D721Med (cell line): ENCODE measurements around the gene EIF1B.

Experiments used
- DNase-seq: peaks from one replicate; pipeline ENCODE4 v3.0.0; 2011; ENCODE audit warnings: low spot score; ENCODE audit not compliant: insufficient read length
- FAIRE-seq: peaks from 2 replicates; lab custom pipeline; 2011; peaks lifted over from hg19 to GRCh38; lab: Jason Lieb, UNC
- TF ChIP-seq, protein P1 (sequence below): IDR thresholded peaks from 2 replicates; pipeline ENCODE4 v1.5.1; 2012; ENCODE audit warnings: mild to moderate bottlenecking, control low read depth; ENCODE audit not compliant: insufficient read depth; ENCODE audit errors: missing control alignments

Gene EIF1B

DNA sequence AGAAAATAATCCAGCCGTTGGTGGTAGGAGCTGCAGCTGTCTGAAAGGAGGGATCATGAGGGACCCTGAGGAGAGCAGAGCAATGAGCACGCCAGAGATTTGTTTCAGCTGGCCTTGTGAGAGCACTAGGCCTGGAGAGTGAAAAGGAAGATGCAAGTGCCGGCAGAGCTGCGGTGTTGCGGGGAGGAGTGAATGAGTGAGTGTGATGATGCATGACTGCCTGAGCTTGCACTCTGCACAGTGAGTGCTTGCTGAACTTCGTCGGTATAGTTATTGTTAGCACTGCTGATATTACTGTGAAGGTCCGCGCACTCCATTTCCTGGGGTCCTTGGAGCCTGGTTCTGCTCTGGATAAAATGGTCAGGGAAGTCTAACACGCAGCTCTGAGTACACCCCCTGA, 23.2 kb downstream of the EIF1B start:
- no peak for FAIRE-seq
- no peak for DNase-seq
- TF ChIP-seq, protein P1, sequence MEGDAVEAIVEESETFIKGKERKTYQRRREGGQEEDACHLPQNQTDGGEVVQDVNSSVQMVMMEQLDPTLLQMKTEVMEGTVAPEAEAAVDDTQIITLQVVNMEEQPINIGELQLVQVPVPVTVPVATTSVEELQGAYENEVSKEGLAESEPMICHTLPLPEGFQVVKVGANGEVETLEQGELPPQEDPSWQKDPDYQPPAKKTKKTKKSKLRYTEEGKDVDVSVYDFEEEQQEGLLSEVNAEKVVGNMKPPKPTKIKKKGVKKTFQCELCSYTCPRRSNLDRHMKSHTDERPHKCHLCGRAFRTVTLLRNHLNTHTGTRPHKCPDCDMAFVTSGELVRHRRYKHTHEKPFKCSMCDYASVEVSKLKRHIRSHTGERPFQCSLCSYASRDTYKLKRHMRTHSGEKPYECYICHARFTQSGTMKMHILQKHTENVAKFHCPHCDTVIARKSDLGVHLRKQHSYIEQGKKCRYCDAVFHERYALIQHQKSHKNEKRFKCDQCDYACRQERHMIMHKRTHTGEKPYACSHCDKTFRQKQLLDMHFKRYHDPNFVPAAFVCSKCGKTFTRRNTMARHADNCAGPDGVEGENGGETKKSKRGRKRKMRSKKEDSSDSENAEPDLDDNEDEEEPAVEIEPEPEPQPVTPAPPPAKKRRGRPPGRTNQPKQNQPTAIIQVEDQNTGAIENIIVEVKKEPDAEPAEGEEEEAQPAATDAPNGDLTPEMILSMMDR = no peak

DNA sequence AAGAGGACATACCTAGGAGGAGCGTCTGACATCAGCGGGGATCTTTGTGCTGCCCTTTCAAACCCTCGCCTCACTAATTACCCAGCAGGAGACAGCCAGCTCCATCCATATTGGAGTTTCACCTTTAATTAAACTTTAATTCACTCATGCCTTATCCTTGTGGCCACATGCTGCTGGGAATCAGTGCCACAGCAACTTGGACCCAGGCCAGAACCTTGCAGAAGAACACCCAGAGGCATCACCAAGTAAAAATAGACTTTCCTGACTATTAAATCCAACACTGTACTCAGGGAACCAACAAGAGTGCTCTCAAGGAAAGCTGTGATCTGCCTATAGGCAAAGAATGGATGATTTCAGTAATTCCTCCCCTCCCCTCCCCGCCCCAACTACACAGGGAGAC, 23.9 kb downstream of the EIF1B start:
- DNase-seq (no peak), FAIRE-seq (no peak)
- TF ChIP-seq, protein P1 = no peak

DNA sequence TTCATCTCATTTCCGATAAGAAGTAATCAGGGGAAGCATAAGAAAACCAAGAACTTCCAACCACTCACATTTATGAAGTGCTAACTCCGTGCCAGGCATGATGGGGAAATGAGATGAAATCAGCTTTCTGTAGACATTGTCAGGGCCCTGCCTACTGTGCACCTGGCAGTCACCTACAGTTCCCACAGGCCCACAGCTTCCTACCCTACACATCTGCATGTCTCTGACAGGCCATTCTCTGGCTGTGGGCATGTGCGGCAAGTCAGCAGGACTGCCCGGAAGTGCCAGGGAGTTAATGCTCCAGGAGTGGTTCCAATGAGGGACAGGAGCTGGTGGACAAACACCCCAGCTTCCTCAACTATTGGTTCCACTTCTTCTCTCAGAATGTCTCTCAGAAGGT, 24.3 kb downstream of the EIF1B start:
- FAIRE-seq (no peak), DNase-seq (no peak)
- TF ChIP-seq, protein P1 = no peak

DNA sequence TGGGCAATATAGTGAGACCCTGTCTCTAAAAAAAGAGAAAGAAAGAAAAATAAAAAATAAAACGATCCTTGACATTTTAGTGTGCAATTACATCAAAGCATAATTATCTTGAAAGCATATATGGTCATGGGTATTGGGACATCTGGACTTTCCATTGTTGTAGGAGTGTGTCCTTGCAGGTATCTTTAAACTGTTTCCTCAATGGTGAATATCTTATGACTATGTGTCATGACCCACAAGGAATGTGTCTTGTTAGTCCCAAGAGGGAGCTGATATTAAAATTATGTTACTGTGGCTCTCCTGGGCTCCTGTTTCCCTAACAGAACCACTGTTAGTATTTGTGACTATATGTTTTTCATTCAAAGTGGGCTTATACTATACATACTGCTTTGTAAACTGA, 26.6 kb downstream of the EIF1B start:
- FAIRE-seq = no peak
- DNase-seq = no peak
- TF ChIP-seq, protein P1 = no peak

DNA sequence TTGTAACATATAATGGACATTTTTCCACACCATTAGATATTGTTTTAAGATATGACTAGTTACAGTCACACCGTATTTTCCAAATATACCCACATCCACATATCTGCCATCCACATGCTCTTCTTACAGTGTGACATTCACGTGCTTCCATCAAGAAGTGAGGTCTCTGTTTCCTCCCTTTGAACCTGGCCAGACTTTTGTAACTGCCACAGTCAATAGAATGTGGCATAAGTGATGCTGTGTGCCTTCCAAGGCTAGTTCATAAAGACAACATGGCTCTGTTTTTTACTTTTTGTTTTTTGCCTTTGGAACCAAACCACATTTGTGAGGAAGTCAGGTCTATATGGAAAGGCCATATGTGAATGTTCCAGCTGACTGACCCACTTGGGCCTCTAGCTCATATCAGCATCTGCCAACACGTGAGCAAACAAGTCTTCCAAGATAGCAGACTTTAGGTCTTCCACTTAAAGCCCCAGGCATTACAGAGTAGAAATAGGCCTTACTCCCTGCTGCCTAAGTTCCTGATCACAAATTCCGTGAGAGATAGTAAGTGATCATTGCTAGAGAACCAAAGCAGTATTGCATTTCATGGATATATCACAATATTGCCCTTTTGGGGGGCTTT, 27.1 kb downstream of the EIF1B start:
- no peak for FAIRE-seq
- DNase-seq = no peak
- TF ChIP-seq, protein P1 = no peak

DNA sequence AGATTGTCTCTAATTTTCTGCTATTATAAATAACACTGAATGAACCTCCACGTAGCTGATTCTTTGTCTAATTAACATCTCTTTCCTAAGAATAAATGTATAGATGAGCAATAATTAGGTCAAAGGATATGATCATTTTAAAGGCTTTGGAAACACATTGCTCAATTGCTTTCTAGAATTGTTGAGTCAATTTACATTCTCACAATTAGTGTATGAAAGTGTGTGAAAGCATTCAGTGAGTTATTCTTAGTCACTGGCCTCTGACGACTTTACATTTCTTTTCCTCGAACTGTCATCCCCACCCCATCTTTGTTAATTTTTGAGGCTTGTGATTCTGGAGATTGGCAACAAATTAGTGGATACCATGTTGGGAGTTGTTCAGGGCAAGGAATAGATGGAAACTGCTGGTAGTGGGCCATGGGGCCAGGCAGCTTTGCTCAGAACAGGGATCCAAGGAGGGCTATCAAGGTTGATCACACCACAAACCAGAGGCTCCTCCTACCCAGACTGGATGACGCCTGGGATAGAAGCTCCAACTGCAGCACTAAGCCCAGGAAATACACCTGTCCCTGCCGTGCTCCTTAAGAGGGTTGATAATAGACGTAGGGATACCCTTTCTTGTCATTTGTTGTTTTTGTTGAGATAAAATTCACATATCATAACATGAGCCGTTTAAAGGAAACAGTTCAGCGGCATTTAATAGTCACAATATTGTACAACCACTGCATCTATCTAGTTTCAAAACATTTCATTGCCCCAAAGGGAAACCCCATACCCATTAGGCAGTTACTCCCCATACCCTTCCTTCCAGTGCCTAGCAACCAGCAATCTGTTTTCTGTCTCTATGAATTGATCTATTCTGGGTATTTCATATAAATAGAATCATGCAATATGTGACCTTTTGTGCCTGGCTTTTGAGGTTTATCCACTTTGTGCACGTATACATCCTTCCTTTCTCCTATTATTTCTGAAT, 27.9 kb downstream of the EIF1B start:
- DNase-seq (no peak), FAIRE-seq (no peak)
- TF ChIP-seq, protein P1 = no peak
